ENCODE measurements around the gene ABL1. TPM values are rescaled to one million over a fixed set of nuclear protein-coding genes. Genes with fewer than 3 reads are reported as not detected.

The ABL1 gene
- total RNA-seq, 1 experiment from 2014 or later = 9.9 TPM

- H4K20me1 ChIP-seq (ENCODE audit: insufficient read depth, low read depth, low read length) = peaks cover under 1% of the 10 kb centered on the region; the same call in 1 of the 2 replicates
These were observed 56.0 kb downstream of the ABL1 start for GRCh38 chr9:130890870-130891687.

GRCh38 chr9:130891688-130892476, 56.8 kb downstream of the ABL1 start:
- H3K4me1 ChIP-seq (ENCODE audit: low read length) = no peaks in the 10 kb centered on the region
- no peak overlapping the region for H3K4me3 ChIP-seq (ENCODE audit: low read length)
- no peak overlapping the region for H3K9ac ChIP-seq (ENCODE audit: low read length)
- H3K9me2 ChIP-seq (replicated peaks; ENCODE audit: insufficient read depth, low read length) = no peaks in the 10 kb centered on the region
- DNase-seq = no peak
- no peak overlapping the region for H2AFZ ChIP-seq (ENCODE audit: low read length)
- H3K4me2 ChIP-seq (ENCODE audit: low read depth, low read length, poor library complexity, severe bottlenecking) = no peak overlapping the region
- no peaks in the 10 kb centered on the region for H3K36me3 ChIP-seq (ENCODE audit: insufficient read depth, low read length)
- H3K27me3 ChIP-seq (ENCODE audit: low read length) = no peaks in the 10 kb centered on the region
- H3K27ac ChIP-seq (ENCODE audit: low read length) = no peak overlapping the region
- no peaks in the 10 kb centered on the region for H3K9me3 ChIP-seq (ENCODE audit: low read length)
- no peaks in the 10 kb centered on the region for H3K79me2 ChIP-seq (ENCODE audit: low read length)
- peaks cover 6% of the 10 kb centered on the region; the same call in 1 of the 2 replicates for H4K20me1 ChIP-seq (ENCODE audit: insufficient read depth, low read depth, low read length)

More at GRCh38 chr9:130890870-130891687, 56.0 kb downstream of the ABL1 start:
- Histone ChIP-seq H3K9me3 (ENCODE audit: low read length) (no peaks in the 10 kb centered on the region), H3K79me2 (ENCODE audit: low read length) (no peaks in the 10 kb centered on the region), H3K27ac (ENCODE audit: low read length) (no peak overlapping the region), H3K4me2 (ENCODE audit: low read depth, low read length, poor library complexity, severe bottlenecking) (no peak overlapping the region), H3K36me3 (ENCODE audit: insufficient read depth, low read length) (no peaks in the 10 kb centered on the region), H2AFZ (ENCODE audit: low read length) (no peak overlapping the region), H3K4me3 (ENCODE audit: low read length) (no peak overlapping the region), H3K9ac (ENCODE audit: low read length) (no peak overlapping the region), H3K4me1 (ENCODE audit: low read length) (no peaks in the 10 kb centered on the region), H3K27me3 (ENCODE audit: low read length) (no peaks in the 10 kb centered on the region), H3K9me2 (replicated peaks; ENCODE audit: insufficient read depth, low read length) (no peaks in the 10 kb centered on the region)
- no peak for DNase-seq

GRCh38 chr9:130892477-130893304, 57.6 kb downstream of the ABL1 start:
- no peaks in the 10 kb centered on the region for H3K9me3 ChIP-seq (ENCODE audit: low read length)
- H3K9ac ChIP-seq (ENCODE audit: low read length) = no peak overlapping the region
- H3K27ac ChIP-seq (ENCODE audit: low read length) = no peak overlapping the region
- DNase-seq = no peak
- H3K36me3 ChIP-seq (ENCODE audit: insufficient read depth, low read length) = no peaks in the 10 kb centered on the region
- H3K9me2 ChIP-seq (replicated peaks; ENCODE audit: insufficient read depth, low read length) = no peaks in the 10 kb centered on the region
- no peak overlapping the region for H2AFZ ChIP-seq (ENCODE audit: low read length)
- H3K4me3 ChIP-seq (ENCODE audit: low read length) = no peak overlapping the region
- no peaks in the 10 kb centered on the region for H3K4me1 ChIP-seq (ENCODE audit: low read length)
- H3K4me2 ChIP-seq (ENCODE audit: low read depth, low read length, poor library complexity, severe bottlenecking) = no peak overlapping the region
- H3K27me3 ChIP-seq (ENCODE audit: low read length) = no peaks in the 10 kb centered on the region
- peaks cover 6% of the 10 kb centered on the region; the same call in 1 of the 2 replicates for H4K20me1 ChIP-seq (ENCODE audit: insufficient read depth, low read depth, low read length)
- H3K79me2 ChIP-seq (ENCODE audit: low read length) = no peaks in the 10 kb centered on the region

- no peaks in the 10 kb centered on the region for H3K79me2 ChIP-seq (ENCODE audit: low read length)
- H3K36me3 ChIP-seq (ENCODE audit: insufficient read depth, low read length) = no peaks in the 10 kb centered on the region
- H3K27me3 ChIP-seq (ENCODE audit: low read length) = no peaks in the 10 kb centered on the region
- H3K27ac ChIP-seq (ENCODE audit: low read length) = no peak overlapping the region
- DNase-seq = no peak
- no peaks in the 10 kb centered on the region for H3K4me1 ChIP-seq (ENCODE audit: low read length)
- no peak overlapping the region for H2AFZ ChIP-seq (ENCODE audit: low read length)
- no peak overlapping the region for H3K9ac ChIP-seq (ENCODE audit: low read length)
- no peaks in the 10 kb centered on the region for H3K9me3 ChIP-seq (ENCODE audit: low read length)
- no peak overlapping the region for H3K4me2 ChIP-seq (ENCODE audit: low read depth, low read length, poor library complexity, severe bottlenecking)
- no peak overlapping the region for H3K4me3 ChIP-seq (ENCODE audit: low read length)
- H3K9me2 ChIP-seq (replicated peaks; ENCODE audit: insufficient read depth, low read length) = no peaks in the 10 kb centered on the region
- peaks cover 6% of the 10 kb centered on the region; the same call in 1 of the 2 replicates for H4K20me1 ChIP-seq (ENCODE audit: insufficient read depth, low read depth, low read length)
These were observed 58.5 kb downstream of the ABL1 start for GRCh38 chr9:130893341-130894101.

GRCh38 chr9:130894546-130894945, 59.5 kb downstream of the ABL1 start:
- Histone ChIP-seq H3K4me1 (ENCODE audit: low read length) (no peaks in the 10 kb centered on the region), H3K4me2 (ENCODE audit: low read depth, low read length, poor library complexity, severe bottlenecking) (no peak overlapping the region), H3K27ac (ENCODE audit: low read length) (no peak overlapping the region), H3K79me2 (ENCODE audit: low read length) (no peaks in the 10 kb centered on the region), H4K20me1 (ENCODE audit: insufficient read depth, low read depth, low read length) (peaks cover 6% of the 10 kb centered on the region; the same call in 1 of the 2 replicates), H3K9me2 (replicated peaks; ENCODE audit: insufficient read depth, low read length) (no peaks in the 10 kb centered on the region), H3K4me3 (ENCODE audit: low read length) (no peak overlapping the region), H3K27me3 (ENCODE audit: low read length) (no peaks in the 10 kb centered on the region), H3K9ac (ENCODE audit: low read length) (no peak overlapping the region), H3K9me3 (ENCODE audit: low read length) (no peaks in the 10 kb centered on the region), H3K36me3 (ENCODE audit: insufficient read depth, low read length) (no peaks in the 10 kb centered on the region), H2AFZ (ENCODE audit: low read length) (no peak overlapping the region)
- DNase-seq = no peak

GRCh38 chr9:130895038-130895437, 60.0 kb downstream of the ABL1 start:
- Histone ChIP-seq H3K4me3 (ENCODE audit: low read length) (no peak overlapping the region), H3K27me3 (ENCODE audit: low read length) (no peaks in the 10 kb centered on the region), H4K20me1 (ENCODE audit: insufficient read depth, low read depth, low read length) (peaks cover 6% of the 10 kb centered on the region; the same call in 1 of the 2 replicates), H3K4me2 (ENCODE audit: low read depth, low read length, poor library complexity, severe bottlenecking) (no peak overlapping the region), H3K4me1 (ENCODE audit: low read length) (no peaks in the 10 kb centered on the region), H3K27ac (ENCODE audit: low read length) (no peak overlapping the region), H3K36me3 (ENCODE audit: insufficient read depth, low read length) (no peaks in the 10 kb centered on the region), H3K79me2 (ENCODE audit: low read length) (no peaks in the 10 kb centered on the region), H3K9me2 (replicated peaks; ENCODE audit: insufficient read depth, low read length) (no peaks in the 10 kb centered on the region), H2AFZ (ENCODE audit: low read length) (no peak overlapping the region), H3K9ac (ENCODE audit: low read length) (no peak overlapping the region), H3K9me3 (ENCODE audit: low read length) (no peaks in the 10 kb centered on the region)
- no peak for DNase-seq

- Histone ChIP-seq H3K27me3 (ENCODE audit: low read length) (no peaks in the 10 kb centered on the region), H3K9me2 (replicated peaks; ENCODE audit: insufficient read depth, low read length) (no peaks in the 10 kb centered on the region), H3K79me2 (ENCODE audit: low read length) (no peaks in the 10 kb centered on the region), H3K36me3 (ENCODE audit: insufficient read depth, low read length) (no peaks in the 10 kb centered on the region), H3K9me3 (ENCODE audit: low read length) (no peaks in the 10 kb centered on the region), H3K4me1 (ENCODE audit: low read length) (no peaks in the 10 kb centered on the region), H3K4me3 (ENCODE audit: low read length) (no peak overlapping the region), H3K27ac (ENCODE audit: low read length) (no peak overlapping the region), H3K9ac (ENCODE audit: low read length) (no peak overlapping the region), H4K20me1 (ENCODE audit: insufficient read depth, low read depth, low read length) (peaks cover 6% of the 10 kb centered on the region; the same call in 1 of the 2 replicates), H3K4me2 (ENCODE audit: low read depth, low read length, poor library complexity, severe bottlenecking) (no peak overlapping the region), H2AFZ (ENCODE audit: low read length) (no peak overlapping the region)
- no peak for DNase-seq
These were observed 60.6 kb downstream of the ABL1 start for GRCh38 chr9:130895481-130896232.
